ENCODE results near the gene LRRC37B. TPM values are rescaled to one million over a fixed set of nuclear protein-coding genes. Genes with fewer than 3 reads are reported as not detected.
"Not testable (repeated sequence)": the region's sequence is repeated elsewhere in the genome, so short reads cannot be mapped to it uniquely, and the experiment has no call there.

The LRRC37B gene
- total RNA-seq (1 to 10 TPM; 5.9 TPM), polyA plus RNA-seq (1 to 10 TPM; 1.5 to 3.1 TPM)

DNA sequence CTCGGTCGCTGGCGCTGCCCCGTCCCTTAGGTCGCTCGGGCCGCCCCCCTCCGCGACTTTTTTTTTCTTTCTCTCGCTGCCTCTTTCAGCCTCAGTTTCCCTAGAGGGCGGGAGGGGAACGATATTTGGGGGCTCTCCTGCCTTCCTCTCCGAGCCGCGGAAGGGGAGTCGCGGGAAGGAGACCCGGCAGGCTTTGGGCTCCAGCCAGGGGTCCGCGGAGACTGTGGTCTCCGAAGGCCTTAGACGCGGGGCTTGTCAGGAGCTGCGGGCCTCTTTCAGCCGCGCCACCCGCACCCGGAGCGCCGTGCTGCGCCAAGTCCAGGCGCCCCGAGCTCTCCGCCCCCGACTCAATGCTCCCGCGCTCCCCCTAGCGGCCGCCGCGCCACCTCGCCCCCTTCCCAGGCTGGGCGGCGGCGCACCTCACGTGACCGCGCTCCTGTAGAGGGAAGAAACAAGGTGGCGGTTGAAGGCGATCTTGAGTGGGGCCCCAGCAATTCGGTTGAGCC lies at the start of gene LRRC37B:
Gene LRRC37B (plus strand): TSS at position 427 of the 506 bp plus-strand sequence. CDS start 14,010 bp downstream, outside the sequence.
- no peaks in the 10 kb centered on the region for H3K36me3 ChIP-seq (ENCODE audit: control insufficient read depth in 4 of 4, insufficient read depth in 3 of 4, low read depth in 1 of 4, low read length in 3 of 4)
- peaks cover 0 to 11% (median 10%) of the 10 kb centered on the region in 4 donors for H3K4me1 ChIP-seq (ENCODE audit: control insufficient read depth in 4 of 4, insufficient read depth in 4 of 4, low read length in 3 of 4)
- H3K27me3 ChIP-seq (ENCODE audit: control insufficient read depth in 4 of 4, insufficient read depth in 4 of 4, low read length in 3 of 4) = no peaks in the 10 kb centered on the region
- WGBS = 1% methylated on average over 51 of the region's 51 CpGs
- peak within 1 kb of the TSS; percentile 55 to 82 (median 71) for H3K4me3 ChIP-seq (ENCODE audit: low read depth in 1 of 3, low read length in 3 of 3)
- DNase-seq (ENCODE audit: low spot score) = peak; percentile 92
- peak within 1 kb of the TSS; percentile 8 to 18 for H3K9ac ChIP-seq (ENCODE audit: low read depth in 1 of 2, low read length in 2 of 2)
- TF ChIP-seq EGR1 (IDR thresholded peaks at IDR 0.05; ENCODE audit: low read depth in 2 of 2) (peak in 1 of 2 donors; percentile 43), JUND (IDR thresholded peaks at IDR 0.05) (no peak), RAD21 (IDR thresholded peaks at IDR 0.05) (peak; percentile 52 to 72), YY1 (IDR thresholded peaks at IDR 0.05) (peak; percentile 20)
- TF ChIP-seq, protein P1, sequence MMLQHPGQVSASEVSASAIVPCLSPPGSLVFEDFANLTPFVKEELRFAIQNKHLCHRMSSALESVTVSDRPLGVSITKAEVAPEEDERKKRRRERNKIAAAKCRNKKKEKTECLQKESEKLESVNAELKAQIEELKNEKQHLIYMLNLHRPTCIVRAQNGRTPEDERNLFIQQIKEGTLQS (IDR thresholded peaks at IDR 0.05) = no peak
- TF ChIP-seq, protein P2, sequence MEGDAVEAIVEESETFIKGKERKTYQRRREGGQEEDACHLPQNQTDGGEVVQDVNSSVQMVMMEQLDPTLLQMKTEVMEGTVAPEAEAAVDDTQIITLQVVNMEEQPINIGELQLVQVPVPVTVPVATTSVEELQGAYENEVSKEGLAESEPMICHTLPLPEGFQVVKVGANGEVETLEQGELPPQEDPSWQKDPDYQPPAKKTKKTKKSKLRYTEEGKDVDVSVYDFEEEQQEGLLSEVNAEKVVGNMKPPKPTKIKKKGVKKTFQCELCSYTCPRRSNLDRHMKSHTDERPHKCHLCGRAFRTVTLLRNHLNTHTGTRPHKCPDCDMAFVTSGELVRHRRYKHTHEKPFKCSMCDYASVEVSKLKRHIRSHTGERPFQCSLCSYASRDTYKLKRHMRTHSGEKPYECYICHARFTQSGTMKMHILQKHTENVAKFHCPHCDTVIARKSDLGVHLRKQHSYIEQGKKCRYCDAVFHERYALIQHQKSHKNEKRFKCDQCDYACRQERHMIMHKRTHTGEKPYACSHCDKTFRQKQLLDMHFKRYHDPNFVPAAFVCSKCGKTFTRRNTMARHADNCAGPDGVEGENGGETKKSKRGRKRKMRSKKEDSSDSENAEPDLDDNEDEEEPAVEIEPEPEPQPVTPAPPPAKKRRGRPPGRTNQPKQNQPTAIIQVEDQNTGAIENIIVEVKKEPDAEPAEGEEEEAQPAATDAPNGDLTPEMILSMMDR (IDR thresholded peaks at IDR 0.05; ENCODE audit: low read depth, low read length, missing input control) = peak; percentile 88
- H3K9me3 ChIP-seq (ENCODE audit: control insufficient read depth in 4 of 4, low read length in 3 of 4) = no peaks in the 10 kb centered on the region
- peak within 1 kb of the TSS in 1 of 2 donors; percentile 28 for H3K27ac ChIP-seq (ENCODE audit: low read depth in 1 of 2, low read length in 2 of 2)

DNA sequence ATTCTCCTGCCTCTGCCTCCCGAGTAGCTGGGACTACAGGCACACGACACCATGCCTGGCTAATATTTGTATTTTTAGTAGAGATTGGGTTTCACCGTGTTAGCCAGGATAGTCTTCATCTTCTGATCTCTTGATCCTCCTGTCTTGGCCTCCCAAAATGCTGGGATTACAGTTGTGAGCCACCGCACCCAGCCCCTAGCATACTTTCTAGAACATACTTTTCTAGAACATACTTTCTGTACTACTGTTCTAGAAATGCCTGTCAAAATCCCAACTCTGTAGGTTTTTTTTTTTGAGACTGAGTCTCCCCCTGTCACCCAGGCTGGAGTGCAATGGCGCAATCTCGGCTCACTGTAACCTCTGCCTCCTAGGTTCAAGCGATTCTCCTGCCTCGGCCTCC lies 43.1 kb upstream of the LRRC37B start:
- WGBS = 97% methylated on average over 8 of the region's 8 CpGs
- not testable (repeated sequence) for H3K9ac ChIP-seq (ENCODE audit: low read depth in 1 of 2, low read length in 2 of 2); DNase-seq (ENCODE audit: low spot score); H3K27me3 ChIP-seq (ENCODE audit: control insufficient read depth in 4 of 4, insufficient read depth in 4 of 4, low read length in 3 of 4); H3K27ac ChIP-seq (ENCODE audit: low read depth in 1 of 2, low read length in 2 of 2); H3K4me1 ChIP-seq (ENCODE audit: control insufficient read depth in 4 of 4, insufficient read depth in 4 of 4, low read length in 3 of 4); H3K36me3 ChIP-seq (ENCODE audit: control insufficient read depth in 4 of 4, insufficient read depth in 3 of 4, low read depth in 1 of 4, low read length in 3 of 4); H3K4me3 ChIP-seq (ENCODE audit: low read depth in 1 of 3, low read length in 3 of 3); H3K9me3 ChIP-seq (ENCODE audit: control insufficient read depth in 4 of 4, low read length in 3 of 4)

DNA sequence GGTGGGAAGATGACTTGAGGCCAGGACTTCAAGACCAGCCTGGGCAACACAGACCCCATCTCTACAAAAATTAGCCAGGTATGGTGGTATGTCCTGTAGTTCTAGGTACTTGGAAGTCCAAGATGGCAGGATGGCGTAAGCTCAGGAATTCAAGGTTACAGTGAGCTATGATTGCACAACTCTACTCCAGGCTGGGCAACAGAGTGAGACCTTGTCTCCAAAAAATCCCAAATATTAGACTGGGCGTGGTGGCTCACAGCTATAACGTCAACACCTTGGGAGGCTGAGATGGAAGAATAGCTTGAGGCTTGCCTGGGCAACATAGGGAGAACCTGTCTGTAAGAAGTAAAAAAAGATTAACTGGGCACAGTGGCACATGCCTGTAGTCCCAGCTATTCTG lies 39.5 kb upstream of the LRRC37B start:
- Histone ChIP-seq H3K9me3 (ENCODE audit: control insufficient read depth in 4 of 4, low read length in 3 of 4) (no peaks in the 10 kb centered on the region), H3K9ac (ENCODE audit: low read depth in 1 of 2, low read length in 2 of 2) (no peak overlapping the region), H3K4me3 (ENCODE audit: low read depth in 1 of 3, low read length in 3 of 3) (no peak overlapping the region), H3K36me3 (ENCODE audit: control insufficient read depth in 4 of 4, insufficient read depth in 3 of 4, low read depth in 1 of 4, low read length in 3 of 4) (peaks cover 4 to 9% (median 5%) of the 10 kb centered on the region in 4 donors), H3K27me3 (ENCODE audit: control insufficient read depth in 4 of 4, insufficient read depth in 4 of 4, low read length in 3 of 4) (no peaks in the 10 kb centered on the region), H3K4me1 (ENCODE audit: control insufficient read depth in 4 of 4, insufficient read depth in 4 of 4, low read length in 3 of 4) (no peaks in the 10 kb centered on the region), H3K27ac (ENCODE audit: low read depth in 1 of 2, low read length in 2 of 2) (no peak overlapping the region)
- no peak for TF ChIP-seq GABPA (IDR thresholded peaks at IDR 0.05 in 1 of 2, conservative IDR thresholded peaks at IDR 0.05 in 1 of 2)
- TF ChIP-seq, protein P3, sequence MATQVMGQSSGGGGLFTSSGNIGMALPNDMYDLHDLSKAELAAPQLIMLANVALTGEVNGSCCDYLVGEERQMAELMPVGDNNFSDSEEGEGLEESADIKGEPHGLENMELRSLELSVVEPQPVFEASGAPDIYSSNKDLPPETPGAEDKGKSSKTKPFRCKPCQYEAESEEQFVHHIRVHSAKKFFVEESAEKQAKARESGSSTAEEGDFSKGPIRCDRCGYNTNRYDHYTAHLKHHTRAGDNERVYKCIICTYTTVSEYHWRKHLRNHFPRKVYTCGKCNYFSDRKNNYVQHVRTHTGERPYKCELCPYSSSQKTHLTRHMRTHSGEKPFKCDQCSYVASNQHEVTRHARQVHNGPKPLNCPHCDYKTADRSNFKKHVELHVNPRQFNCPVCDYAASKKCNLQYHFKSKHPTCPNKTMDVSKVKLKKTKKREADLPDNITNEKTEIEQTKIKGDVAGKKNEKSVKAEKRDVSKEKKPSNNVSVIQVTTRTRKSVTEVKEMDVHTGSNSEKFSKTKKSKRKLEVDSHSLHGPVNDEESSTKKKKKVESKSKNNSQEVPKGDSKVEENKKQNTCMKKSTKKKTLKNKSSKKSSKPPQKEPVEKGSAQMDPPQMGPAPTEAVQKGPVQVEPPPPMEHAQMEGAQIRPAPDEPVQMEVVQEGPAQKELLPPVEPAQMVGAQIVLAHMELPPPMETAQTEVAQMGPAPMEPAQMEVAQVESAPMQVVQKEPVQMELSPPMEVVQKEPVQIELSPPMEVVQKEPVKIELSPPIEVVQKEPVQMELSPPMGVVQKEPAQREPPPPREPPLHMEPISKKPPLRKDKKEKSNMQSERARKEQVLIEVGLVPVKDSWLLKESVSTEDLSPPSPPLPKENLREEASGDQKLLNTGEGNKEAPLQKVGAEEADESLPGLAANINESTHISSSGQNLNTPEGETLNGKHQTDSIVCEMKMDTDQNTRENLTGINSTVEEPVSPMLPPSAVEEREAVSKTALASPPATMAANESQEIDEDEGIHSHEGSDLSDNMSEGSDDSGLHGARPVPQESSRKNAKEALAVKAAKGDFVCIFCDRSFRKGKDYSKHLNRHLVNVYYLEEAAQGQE (IDR thresholded peaks at IDR 0.05) = no peak
- TF ChIP-seq HNF4A (conservative IDR thresholded peaks at IDR 0.05) = no peak
- TF ChIP-seq HNF4G (IDR thresholded peaks at IDR 0.05) = no peak
- no peak for TF ChIP-seq JUND (IDR thresholded peaks at IDR 0.05)
- TF ChIP-seq, protein P1 (IDR thresholded peaks at IDR 0.05) = no peak
- TF ChIP-seq SP1 (IDR thresholded peaks at IDR 0.05) = no peak
- no peak for TF ChIP-seq RXRA (IDR thresholded peaks at IDR 0.05)
- DNase-seq (ENCODE audit: low spot score) = no peak
- WGBS = 96% methylated on average over 3 of the region's 3 CpGs

DNA sequence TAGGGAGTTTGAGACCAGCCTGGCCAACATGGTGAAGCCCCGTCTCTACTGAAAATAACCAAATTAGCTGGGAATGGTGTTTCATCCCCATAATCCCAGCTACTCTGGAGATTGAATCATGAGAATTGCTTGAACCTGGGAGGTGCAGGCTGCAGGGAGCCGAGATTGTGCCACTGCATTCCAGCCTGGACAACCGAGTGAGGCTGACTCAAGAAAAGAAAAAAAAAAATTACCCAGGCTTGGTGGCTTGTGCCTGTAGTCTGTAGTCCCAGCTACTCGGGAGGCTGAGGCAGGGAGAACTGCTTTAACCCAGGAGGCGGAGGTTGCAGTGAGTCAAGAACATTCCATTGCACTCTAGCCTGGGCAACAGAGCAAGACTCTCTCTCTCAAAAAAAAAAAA lies 36.8 kb upstream of the LRRC37B start:
- H3K4me1 ChIP-seq (ENCODE audit: control insufficient read depth in 4 of 4, insufficient read depth in 4 of 4, low read length in 3 of 4); H3K9ac ChIP-seq (ENCODE audit: low read depth in 1 of 2, low read length in 2 of 2); DNase-seq (ENCODE audit: low spot score); H3K27ac ChIP-seq (ENCODE audit: low read depth in 1 of 2, low read length in 2 of 2); H3K36me3 ChIP-seq (ENCODE audit: control insufficient read depth in 4 of 4, insufficient read depth in 3 of 4, low read depth in 1 of 4, low read length in 3 of 4); H3K4me3 ChIP-seq (ENCODE audit: low read depth in 1 of 3, low read length in 3 of 3); H3K27me3 ChIP-seq (ENCODE audit: control insufficient read depth in 4 of 4, insufficient read depth in 4 of 4, low read length in 3 of 4); H3K9me3 ChIP-seq (ENCODE audit: control insufficient read depth in 4 of 4, low read length in 3 of 4): not testable (repeated sequence)
- 94% methylated on average over 5 of the region's 5 CpGs for WGBS
